ENCODE results near the gene ECM1.

GRCh38 chr1:150558761-150559655 lies 51.1 kb downstream of the ECM1 start:
- no peak for TF ChIP-seq CTCF (IDR thresholded peaks at IDR 0.05; ENCODE audit: low read depth, low read length)
- no peak for TF ChIP-seq EZH2phosphoT487 (IDR thresholded peaks at IDR 0.05; ENCODE audit: low read depth)

All from OCI-LY3 (cell line).